ENCODE measurements around the gene CAD. TPM values are rescaled to one million over a fixed set of nuclear protein-coding genes. Genes with fewer than 3 reads are reported as not detected.
A peak's percentile ranks its signal among the peaks of the same experiment; 100 is the strongest.

CAD gene
- total and polyA plus RNA-seq, 10 of the 15 experiments (the other 5 are each of a cell fraction or from before 2014, with no cell fraction given) = 7.6 to 119 (median 50.7) TPM

DNA sequence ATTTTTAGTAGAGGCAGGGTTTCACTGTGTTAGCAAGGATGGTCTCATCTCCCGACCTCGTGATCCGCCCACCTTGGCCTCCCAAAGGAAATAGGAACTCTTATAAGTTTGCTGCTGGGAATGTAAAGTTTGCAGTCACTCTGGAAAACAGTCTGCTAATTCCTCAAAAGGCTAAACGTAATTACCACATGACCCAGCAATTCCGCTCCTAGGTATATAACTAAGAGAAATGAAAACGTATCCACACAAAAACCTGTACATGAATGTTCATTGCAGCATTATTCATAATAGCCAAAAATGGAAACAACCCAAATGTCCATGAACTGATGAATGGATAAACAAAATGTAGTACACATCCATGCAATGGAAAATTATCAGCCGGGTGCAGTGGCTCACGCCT, 27.2 kb upstream of the CAD start (continued):
- TF ChIP-seq FOXK2 (IDR thresholded peaks at IDR 0.05) = no peak
- TF ChIP-seq STAT1 (conservative IDR thresholded peaks at IDR 0.05) = no peak
- no peak for TF ChIP-seq STAT3 (IDR thresholded peaks at IDR 0.05; ENCODE audit: low read depth, low read length)
- TF ChIP-seq SIN3A (IDR thresholded peaks at IDR 0.05; ENCODE audit: low read depth, low read length) = no peak
- TF ChIP-seq, protein P1, sequence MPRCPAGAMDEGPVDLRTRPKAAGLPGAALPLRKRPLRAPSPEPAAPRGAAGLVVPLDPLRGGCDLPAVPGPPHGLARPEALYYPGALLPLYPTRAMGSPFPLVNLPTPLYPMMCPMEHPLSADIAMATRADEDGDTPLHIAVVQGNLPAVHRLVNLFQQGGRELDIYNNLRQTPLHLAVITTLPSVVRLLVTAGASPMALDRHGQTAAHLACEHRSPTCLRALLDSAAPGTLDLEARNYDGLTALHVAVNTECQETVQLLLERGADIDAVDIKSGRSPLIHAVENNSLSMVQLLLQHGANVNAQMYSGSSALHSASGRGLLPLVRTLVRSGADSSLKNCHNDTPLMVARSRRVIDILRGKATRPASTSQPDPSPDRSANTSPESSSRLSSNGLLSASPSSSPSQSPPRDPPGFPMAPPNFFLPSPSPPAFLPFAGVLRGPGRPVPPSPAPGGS (IDR thresholded peaks at IDR 0.05; ENCODE audit: borderline replicate concordance, insufficient read depth, low read depth, low read length, poor library complexity, severe bottlenecking) = no peak

DNA sequence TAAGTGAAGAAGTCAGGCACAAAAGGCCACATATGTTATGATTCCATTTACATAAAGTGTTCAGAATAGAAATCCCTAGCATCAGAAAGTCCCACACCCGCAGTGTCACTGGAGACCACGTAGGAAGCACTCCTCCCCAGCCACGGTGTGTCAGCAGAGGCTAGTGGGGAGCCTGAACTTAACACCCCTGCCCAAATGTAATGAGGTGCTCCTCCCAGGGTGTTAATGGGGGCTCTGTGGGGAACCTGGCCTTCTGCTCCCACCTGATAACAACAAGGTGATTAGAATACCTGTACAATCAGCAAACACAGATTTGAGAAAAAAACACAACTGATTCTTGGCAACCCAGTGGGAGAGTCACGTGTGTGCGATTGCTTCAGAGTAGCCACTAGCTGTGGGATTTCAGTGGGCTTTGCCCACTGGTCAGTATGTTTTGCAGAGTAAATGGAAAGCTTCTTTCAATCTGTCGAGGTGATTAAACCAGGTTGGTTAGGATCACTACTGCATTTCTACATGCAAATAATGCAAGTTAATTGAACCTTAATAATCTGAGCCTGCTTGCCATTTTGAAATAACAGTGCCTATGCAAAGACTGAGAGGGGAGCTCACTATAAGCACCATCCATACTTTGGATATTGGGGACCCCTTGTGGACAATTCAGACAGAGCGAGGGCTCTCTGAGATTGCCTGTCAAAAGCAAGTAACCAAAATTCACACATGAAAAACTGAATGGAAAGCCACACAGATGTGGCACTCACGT, 25.9 kb upstream of the CAD start:
- FAIRE-seq = peak; percentile 91
- Histone ChIP-seq H4K20me1 (ENCODE audit: control insufficient read depth, insufficient read depth) (no peaks in the 10 kb centered on the region), H3K36me3 (ENCODE audit: control insufficient read depth in 2 of 2, insufficient read depth in 2 of 2, low read length in 1 of 2) (no peaks in the 10 kb centered on the region), H3K4me2 (ENCODE audit: control insufficient read depth, insufficient read depth) (no peak overlapping the region), H3K9ac (ENCODE audit: control insufficient read depth, insufficient read depth, low read length) (no peak overlapping the region), H3K27me3 (replicated peaks in 1 of 2; ENCODE audit: control insufficient read depth in 2 of 2, insufficient read depth in 2 of 2, low read length in 1 of 2) (no peaks in the 10 kb centered on the region), H3K4me3 (no peak overlapping the region), H3K9me3 (replicated peaks; ENCODE audit: control insufficient read depth, insufficient read depth, low read length) (no peaks in the 10 kb centered on the region), H3K4me1 (ENCODE audit: control insufficient read depth, insufficient read depth, low read length) (no peaks in the 10 kb centered on the region), H3K79me2 (ENCODE audit: control insufficient read depth, insufficient read depth, low read length) (no peaks in the 10 kb centered on the region), H2AFZ (ENCODE audit: control insufficient read depth, low read depth, low read length) (no peak overlapping the region), H3K27ac (ENCODE audit: control insufficient read depth, insufficient read depth) (no peak overlapping the region)
- RAD21 ChIA-PET (ENCODE audit: unreplicated experiment) = interaction anchor here (0.6 to 2.4 kb wide), 17 partner anchors 11 to 345 kb away, joined by 3 to 13 read pairs (median 6); partner anchors contain the start of genes ABHD1, KHK and PREB
- SMC1A ChIA-PET (ENCODE audit: uncharacterized antibody, unreplicated experiment) = interaction anchor here (0.7 to 2.2 kb wide), 14 partner anchors 11 to 345 kb away, joined by 3 to 19 read pairs (median 6); partner anchors contain the start of gene ABHD1
- TF ChIP-seq SIX5 (IDR thresholded peaks at IDR 0.05; ENCODE audit: low read depth, low read length, severe bottlenecking) = peak; percentile 16
- TF ChIP-seq RELA (IDR thresholded peaks at IDR 0.05; ENCODE audit: borderline replicate concordance, partially characterized antibody) = no peak
- peak; percentile 71; the same call in 1 of the 2 replicates for TF ChIP-seq YY1 (IDR thresholded peaks at IDR 0.05; ENCODE audit: low read depth, low read length)
- TF ChIP-seq RAD21 (IDR thresholded peaks at IDR 0.05; ENCODE audit: insufficient read depth, low read depth, low read length) = peak; percentile 88
- TF ChIP-seq ZNF207 (IDR thresholded peaks at IDR 0.05; ENCODE audit: borderline replicate concordance) = no peak
- TF ChIP-seq, protein P2, sequence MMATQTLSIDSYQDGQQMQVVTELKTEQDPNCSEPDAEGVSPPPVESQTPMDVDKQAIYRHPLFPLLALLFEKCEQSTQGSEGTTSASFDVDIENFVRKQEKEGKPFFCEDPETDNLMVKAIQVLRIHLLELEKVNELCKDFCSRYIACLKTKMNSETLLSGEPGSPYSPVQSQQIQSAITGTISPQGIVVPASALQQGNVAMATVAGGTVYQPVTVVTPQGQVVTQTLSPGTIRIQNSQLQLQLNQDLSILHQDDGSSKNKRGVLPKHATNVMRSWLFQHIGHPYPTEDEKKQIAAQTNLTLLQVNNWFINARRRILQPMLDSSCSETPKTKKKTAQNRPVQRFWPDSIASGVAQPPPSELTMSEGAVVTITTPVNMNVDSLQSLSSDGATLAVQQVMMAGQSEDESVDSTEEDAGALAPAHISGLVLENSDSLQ (IDR thresholded peaks at IDR 0.05) = peak; percentile 47; the same call in 1 of the 2 replicates
- peak; percentile 91 for TF ChIP-seq SMC3 (IDR thresholded peaks at IDR 0.05; ENCODE audit: borderline replicate concordance, low read length)
- TF ChIP-seq, protein P3, sequence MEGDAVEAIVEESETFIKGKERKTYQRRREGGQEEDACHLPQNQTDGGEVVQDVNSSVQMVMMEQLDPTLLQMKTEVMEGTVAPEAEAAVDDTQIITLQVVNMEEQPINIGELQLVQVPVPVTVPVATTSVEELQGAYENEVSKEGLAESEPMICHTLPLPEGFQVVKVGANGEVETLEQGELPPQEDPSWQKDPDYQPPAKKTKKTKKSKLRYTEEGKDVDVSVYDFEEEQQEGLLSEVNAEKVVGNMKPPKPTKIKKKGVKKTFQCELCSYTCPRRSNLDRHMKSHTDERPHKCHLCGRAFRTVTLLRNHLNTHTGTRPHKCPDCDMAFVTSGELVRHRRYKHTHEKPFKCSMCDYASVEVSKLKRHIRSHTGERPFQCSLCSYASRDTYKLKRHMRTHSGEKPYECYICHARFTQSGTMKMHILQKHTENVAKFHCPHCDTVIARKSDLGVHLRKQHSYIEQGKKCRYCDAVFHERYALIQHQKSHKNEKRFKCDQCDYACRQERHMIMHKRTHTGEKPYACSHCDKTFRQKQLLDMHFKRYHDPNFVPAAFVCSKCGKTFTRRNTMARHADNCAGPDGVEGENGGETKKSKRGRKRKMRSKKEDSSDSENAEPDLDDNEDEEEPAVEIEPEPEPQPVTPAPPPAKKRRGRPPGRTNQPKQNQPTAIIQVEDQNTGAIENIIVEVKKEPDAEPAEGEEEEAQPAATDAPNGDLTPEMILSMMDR (IDR thresholded peaks at IDR 0.05 in 2 of 3, conservative IDR thresholded peaks at IDR 0.05 in 1 of 3; ENCODE audit: control insufficient read depth in 2 of 3, extremely low read depth in 1 of 3, insufficient read depth in 1 of 3, low read depth in 3 of 3, low read length in 3 of 3) = peak; percentile 58 to 79 (median 77)
- no peak for TF ChIP-seq HDGF (IDR thresholded peaks at IDR 0.05)
- in situ Hi-C loops (cut with MboI) (no loop called here), intact Hi-C loops (cut with micrococcal nuclease; ENCODE audit: unreplicated experiment) (loop anchor here (1.0 to 5.0 kb wide), 2 partner anchors 93 to 229 kb away; no protein-coding TSS in a partner anchor)
- no TSS peak for BruUV-seq (replicated peaks)
- peak; percentile 97 for ATAC-seq
- 21% methylated on average over 8 of the region's 8 CpGs for WGBS (ENCODE audit: insufficient coverage, insufficient replicate concordance, low lambda C conversion rate, missing lambda C conversion rate)
- no peak for DNase-seq (ENCODE audit: low read depth, low spot score)
- POLR2A ChIA-PET = interaction anchor here (1.0 to 1.3 kb wide), 2 partner anchors 27 to 32 kb away, joined by 3 read pairs; no protein-coding TSS in a partner anchor
- CTCF ChIA-PET = interaction anchor here (0.6 to 3.0 kb wide), 29 partner anchors 9 to 799 kb away, joined by 3 to 26 read pairs (median 5); partner anchors contain the start of genes ABHD1, KHK, PREB and TMEM214

All from GM12878 (cell line).